ENCODE results near the gene WWC2. TPM values are rescaled to one million over a fixed set of nuclear protein-coding genes. Genes with fewer than 3 reads are reported as not detected.

Gene WWC2
- total RNA-seq, 1 donor from 2014 or later, result 67.3 TPM

DNA sequence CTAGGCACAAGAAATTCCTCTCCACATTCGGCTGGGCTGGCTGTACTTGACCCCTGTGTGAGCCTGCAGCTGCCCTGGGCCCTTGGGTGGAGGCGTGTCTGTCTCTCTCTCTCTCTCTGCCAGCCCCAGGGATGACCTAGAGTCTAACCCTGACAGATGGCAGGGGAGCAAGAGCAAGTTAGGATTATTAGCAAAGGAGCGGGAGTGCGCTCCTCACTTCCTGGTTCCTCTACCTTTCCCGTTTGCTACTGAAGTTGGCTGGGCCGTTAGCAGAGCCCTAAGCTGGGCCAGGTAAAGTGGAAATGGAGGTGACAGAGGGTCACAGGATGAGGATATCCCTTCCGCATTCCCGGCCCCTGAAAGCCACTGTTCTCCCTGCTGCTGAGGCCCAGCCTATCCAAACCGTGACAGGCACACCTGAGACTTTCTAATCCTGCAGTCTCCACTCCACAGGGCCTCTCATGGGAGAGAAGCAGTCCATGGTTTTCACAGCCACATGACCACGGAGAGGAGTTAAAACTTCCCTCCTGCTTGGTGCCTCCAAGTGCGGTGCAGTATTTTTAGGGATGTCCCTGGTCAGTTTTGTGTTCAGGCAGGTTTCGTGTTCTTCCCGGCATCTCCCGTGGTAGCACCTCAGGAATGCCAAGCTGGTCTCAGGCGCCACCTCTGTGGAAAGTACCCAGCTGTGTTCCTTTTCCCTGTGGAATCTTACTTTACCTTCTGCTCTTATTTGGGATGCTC lies 141.7 kb downstream of the WWC2 start:
- intact Hi-C loops (cut with DNase I), result no loop called here
- DNase-seq (ENCODE audit: low spot score), result no peak
- peak; percentile 66 for ATAC-seq

DNA sequence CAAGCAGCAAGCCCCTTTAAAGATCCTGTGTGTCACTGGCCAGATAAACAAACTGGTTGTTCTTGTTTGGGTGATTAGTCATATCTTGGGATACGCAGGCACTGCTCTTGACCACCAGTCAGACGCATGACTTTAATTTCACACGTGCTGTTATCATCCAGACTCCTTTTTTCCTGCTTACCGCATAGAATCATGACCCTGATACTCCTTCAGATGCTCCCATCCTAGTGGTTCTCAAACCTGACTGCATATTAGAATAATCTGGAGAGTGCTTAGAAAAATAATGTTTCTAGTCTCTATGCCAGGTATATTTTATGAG lies 142.2 kb downstream of the WWC2 start:
- DNase-seq (ENCODE audit: low spot score), result no peak
- peak; percentile 87 for ATAC-seq
- intact Hi-C loops (cut with DNase I), result no loop called here

DNA sequence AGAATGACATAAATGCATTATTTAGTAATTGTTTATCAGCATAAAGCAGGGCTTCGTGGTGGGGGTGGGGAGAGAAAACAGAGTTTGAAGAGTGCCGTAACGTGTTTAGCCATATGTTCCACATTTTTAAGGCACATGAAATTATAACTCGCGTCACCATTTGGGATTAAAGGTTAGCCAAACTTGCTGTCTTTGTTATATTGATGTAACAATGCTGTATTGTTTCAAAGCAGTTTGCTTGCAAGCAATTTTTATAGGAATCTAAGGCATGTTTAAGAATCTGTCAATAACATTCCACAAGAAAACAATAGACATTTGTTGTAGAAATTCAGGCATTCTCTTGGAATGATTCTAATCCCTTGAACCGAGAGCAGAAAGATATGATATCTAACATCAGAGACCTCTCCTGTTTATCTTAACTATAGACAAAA lies 142.7 kb downstream of the WWC2 start:
- intact Hi-C loops (cut with DNase I), result no loop called here
- peak; percentile 20 for ATAC-seq
- DNase-seq (ENCODE audit: low spot score), result no peak

DNA sequence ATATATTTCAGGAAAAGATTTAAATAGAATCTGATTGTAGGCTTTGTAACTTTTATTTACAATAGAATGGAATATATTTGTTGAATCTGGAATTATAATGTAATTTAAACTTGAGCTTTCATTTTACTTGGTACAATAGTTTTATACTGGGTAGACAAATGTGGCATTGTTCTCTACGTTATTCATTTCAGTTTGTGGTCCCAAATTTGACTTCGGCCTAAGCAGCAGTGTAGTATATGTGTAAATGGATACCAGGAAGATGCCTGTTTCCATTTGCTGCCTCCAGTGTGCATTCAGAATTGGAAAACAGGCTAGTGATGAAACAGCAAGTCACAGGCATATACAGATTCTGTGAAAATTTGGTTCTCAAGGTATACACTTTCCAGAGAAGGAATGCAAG lies 143.2 kb downstream of the WWC2 start:
- no peak for DNase-seq (ENCODE audit: low spot score)
- intact Hi-C loops (cut with DNase I), result no loop called here
- no peak for ATAC-seq

DNA sequence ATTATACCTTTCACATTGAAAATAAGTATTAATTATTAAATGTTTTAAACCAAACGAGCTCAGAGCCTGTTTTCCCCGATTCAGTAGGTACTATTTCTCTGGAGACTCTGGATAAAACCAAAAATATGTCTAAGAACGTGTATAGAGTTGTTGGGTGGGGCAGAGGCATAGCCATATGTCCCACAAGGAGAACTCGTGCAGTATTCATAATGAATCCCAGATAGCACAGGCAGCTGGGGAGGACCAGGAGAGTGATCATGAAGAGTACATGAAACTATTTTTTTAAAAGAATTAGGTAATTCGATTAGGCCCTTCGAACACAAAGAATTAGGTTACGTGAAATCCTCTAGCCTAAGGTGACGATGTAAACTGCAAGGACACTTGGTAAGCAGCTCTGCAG lies 145.0 kb downstream of the WWC2 start:
- no peak for ATAC-seq
- DNase-seq (ENCODE audit: low spot score), result no peak
- intact Hi-C loops (cut with DNase I), result no loop called here

DNA sequence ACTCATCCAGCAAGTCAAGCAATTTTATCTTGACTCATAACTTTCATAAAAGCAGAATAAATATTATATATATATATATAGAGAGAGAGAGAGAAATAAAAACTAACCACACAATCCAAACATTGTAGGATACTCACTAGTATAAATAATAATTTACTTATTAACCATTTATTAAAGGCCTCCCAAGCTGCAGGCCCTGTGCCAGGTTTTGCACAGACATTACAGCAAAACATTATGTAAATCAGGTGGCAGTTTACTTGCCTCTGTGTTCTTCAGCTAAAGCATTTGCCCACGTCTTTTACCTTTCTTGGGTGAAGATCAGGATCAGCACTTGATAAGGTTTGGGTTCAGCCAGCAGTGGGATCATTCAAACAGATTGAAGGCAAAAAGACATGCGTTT lies 145.4 kb downstream of the WWC2 start:
- no peak for ATAC-seq
- intact Hi-C loops (cut with DNase I), result no loop called here
- no peak for DNase-seq (ENCODE audit: low spot score)

DNA sequence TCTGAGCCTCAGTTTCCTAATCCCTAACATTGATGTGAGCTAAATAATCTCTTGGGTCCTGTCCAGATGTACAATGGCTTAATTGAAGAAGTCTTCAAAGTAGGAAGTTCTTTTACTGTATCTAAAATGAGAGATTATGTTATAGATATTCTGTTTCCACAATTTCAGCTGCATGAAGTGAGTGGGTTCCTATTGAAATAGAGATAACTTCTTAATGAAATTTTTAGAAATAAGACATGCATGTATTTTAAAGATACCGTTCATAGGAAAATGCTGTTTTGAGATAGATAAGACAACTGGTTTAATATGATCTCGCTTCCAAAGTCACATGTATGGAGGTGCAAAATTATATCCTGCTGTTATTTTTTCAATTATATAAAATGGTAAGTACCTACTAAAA lies 149.1 kb downstream of the WWC2 start:
- DNase-seq (ENCODE audit: low spot score) (no peak), ATAC-seq (no peak)
- intact Hi-C loops (cut with DNase I), result no loop called here

DNA sequence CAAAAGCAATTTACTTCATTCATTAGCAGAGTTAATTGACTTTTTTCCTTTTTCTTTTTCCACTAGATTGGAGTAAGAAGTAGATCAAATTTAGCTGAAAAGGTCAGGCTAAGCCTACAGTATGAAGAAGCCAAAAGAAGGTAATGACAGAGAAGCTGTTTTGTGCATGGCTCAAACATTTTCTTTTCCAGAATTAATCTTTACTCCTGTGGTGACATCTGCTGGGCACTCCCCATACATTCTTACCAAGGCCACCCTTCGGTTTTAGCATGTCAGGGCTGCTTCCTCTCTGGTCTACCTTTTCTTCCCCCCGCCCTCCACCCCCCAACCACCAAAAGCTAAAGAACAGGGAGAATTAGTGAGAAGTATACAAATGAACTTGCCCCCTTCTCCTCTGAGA lies 150.8 kb downstream of the WWC2 start:
- intact Hi-C loops (cut with DNase I), result no loop called here
- ATAC-seq, result peak; percentile 49
- no peak for DNase-seq (ENCODE audit: low spot score)

DNA sequence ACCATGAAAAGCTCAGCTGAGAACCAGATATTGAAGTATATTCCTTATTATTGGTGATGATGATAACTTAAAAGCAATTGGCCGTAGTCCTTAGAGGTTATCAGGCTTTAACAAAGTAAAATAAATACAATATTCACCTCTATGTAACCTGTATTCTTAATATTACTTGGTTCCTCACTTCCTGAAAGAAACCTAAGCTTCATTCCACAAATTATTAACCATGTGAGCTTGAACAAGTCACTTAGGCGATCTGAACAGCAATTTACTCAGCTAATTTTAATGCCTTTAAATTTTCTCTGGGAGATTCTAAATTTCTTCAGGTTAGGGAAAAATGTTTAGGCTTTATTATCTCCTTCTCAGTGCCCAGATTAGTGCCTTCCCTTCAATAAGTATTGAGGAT lies 151.8 kb downstream of the WWC2 start:
- intact Hi-C loops (cut with DNase I), result no loop called here
- ATAC-seq (no peak), DNase-seq (ENCODE audit: low spot score) (no peak)

DNA sequence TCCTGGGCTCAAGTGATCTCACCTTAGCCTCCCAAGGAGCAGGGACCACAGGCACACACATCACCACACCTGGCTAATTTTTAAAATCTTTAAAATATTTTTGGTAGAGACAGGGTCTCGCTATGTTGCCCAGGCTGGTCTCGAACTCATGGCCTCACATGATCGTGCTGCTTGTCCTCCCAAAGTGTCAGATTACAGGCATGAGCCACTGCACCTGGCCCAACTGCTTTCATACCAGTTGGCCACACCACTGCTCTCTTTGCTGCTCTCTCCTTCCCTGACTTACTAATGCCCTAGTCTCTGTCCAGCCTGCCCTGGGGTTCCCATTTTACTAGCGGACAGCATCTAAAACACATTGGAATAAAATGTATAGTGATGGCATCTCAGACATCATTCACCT lies 153.9 kb downstream of the WWC2 start:
- intact Hi-C loops (cut with DNase I), result no loop called here
- ATAC-seq (no peak), DNase-seq (ENCODE audit: low spot score) (no peak)

DNA sequence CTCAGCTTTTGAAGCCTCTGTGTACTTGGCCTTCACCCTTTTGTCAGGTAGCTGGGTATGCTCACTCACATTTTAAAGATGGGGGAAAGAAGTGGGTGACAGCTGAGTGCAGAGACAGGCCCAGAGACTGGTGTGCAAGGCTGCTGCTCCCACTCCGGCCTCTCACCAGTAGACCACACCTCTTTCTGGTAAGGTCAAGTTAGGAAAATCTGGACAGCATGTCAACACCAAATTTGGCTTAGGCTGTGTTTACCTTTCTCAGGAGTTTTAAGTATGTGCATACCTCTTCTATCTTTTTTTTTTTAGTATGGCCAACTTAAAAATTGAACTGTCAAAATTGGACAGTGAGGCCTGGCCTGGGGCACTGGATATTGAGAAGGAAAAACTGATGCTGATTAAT lies 154.4 kb downstream of the WWC2 start:
- DNase-seq (ENCODE audit: low spot score) (no peak), ATAC-seq (no peak)
- intact Hi-C loops (cut with DNase I), result no loop called here

DNA sequence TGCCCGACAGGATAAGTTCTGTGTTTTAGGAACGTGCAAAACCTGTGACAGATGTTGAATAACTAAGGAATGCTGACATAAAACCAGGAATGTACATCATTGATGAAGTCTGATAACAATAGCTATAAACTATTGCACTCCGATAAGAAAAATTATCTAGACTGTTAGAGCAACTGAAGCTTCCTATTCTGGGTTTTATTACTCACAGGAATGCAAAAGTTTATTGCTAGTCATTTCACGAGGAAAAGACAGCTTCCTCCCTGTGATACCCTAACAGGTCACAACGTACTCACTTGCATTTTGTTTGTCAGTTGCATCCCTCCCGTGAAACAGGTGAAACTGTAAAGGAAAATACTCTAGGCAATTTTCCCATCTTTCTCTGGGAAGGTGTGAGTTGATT lies 155.1 kb downstream of the WWC2 start:
- no peak for DNase-seq (ENCODE audit: low spot score)
- intact Hi-C loops (cut with DNase I), result no loop called here
- no peak for ATAC-seq

DNA sequence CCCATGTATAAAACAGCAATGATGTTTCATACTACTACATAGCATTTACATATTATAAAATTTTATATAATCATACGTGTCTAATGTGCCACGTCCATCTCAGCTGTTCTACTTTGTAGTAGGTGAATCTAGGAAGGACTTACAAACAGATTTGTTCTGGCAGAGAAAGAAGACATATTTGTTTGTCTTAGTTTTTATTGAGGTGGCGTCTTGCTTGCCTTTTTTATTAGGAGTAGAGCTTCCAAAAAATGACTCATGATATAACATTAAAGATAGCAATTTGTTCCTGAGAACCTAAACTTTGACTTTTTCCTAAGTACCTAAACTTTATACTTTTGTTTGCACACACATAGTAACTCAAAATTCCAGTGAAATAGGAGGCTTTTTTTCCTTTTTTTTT lies 156.4 kb downstream of the WWC2 start:
- ATAC-seq (no peak), DNase-seq (ENCODE audit: low spot score) (no peak)
- intact Hi-C loops (cut with DNase I), result no loop called here

DNA sequence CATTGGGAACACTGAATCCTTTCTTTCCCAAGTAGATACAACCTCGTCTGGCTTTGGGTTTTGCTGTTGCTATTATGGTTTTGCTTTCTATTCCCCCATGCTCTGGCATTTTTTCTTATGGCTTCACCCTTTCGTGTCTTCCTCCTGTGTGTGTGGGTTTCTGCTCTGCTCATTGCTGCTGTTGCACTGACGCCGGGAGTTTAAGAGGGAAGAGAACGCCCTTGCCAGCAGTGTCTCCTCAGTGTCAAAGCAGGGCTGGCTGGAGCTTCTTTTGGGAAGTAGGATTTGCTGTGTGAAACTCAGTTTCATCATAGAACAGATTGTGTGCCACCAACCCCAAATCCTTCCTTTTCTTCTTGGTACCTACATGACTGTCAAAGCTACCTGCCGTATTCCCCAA lies 157.3 kb downstream of the WWC2 start:
- ATAC-seq, result peak; percentile 59
- intact Hi-C loops (cut with DNase I), result loop anchor here (2.0 kb wide), 1 partner anchor 178 kb away; no protein-coding TSS in a partner anchor
- DNase-seq (ENCODE audit: low spot score), result no peak

DNA sequence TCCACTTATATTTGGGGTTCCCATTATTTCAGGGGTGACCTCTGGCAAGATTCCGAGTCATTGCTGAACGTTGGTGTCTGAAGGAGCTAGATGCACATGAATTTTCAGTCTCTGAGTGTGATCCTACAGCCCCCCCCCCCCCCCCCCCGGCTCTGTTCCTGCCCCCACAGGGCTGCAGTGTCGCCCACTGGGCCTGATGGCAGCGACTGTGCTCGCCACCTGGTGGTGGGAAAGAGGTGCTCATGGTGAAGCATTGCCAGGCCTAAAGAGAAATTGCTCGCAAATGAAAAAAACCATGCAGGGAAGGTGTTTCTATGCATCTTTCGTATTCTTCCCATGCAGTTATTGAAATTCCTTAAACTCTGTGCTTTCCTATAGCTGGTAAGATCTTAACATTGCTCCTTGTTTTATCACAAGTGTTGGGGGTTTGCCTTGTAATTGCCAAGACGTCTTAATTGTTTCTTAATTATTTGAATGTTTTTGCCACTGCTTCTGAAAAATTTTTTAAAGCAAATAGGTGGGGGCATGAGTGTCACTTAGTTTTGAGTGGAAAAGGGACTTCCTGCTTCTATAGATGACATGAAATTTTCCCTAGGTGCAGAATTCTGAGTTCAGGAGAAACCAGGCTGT lies 157.8 kb downstream of the WWC2 start:
- peak; percentile 79 for DNase-seq (ENCODE audit: low spot score)
- ATAC-seq, result peak; percentile 93
- intact Hi-C loops (cut with DNase I), result loop anchor here (2.0 kb wide), 1 partner anchor 178 kb away; no protein-coding TSS in a partner anchor

DNA sequence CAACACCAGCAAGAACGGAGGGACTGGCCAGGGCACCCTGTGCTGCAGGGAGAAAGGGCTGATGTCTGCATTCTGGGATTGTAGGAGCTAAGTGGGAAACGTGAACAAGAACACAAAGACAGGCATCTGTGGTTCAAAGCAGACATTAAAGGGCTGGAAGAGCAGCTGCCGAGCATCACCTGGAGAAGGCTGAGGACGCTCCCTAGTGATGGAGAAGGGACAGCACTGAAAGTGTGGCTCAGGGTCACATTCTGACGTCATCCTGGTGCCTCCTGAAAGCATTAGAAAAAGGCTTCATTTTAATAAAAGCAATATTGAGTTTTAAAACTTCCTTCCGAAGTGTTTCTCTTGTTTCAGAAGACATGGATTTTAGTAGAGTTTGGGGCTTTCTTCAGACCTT lies 158.8 kb downstream of the WWC2 start:
- ATAC-seq (no peak), DNase-seq (ENCODE audit: low spot score) (no peak)
- intact Hi-C loops (cut with DNase I), result loop anchor here (2.0 kb wide), 1 partner anchor 179 kb away; no protein-coding TSS in a partner anchor

DNA sequence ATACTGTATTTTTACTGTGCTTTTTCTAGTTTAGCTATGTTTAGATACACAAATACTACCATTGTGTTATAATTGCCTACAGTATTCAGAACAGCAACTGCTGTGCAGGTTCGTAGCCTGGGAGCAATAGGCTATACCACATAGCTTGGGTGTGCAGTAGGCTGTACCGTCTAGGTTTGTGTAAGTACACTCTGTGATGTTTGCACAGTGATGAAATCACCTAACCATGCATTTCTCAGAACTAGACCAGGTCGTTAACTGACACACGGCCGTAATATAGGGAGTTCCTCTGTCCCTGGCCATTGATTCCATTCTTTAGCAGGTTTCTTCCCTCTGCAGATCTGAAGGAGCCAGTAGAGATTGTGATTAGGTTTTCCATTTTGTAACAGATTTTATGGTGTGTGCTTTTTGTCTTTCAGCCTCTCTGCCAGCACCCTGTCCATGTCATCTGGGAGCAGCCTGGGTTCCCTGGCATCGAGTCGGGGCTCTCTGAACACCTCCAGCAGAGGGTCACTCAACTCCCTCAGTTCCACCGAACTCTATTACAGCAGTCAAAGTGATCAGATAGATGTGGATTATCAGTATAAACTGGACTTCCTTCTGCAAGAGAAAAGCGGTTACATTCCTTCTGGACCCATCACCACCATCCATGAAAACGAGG lies 161.6 kb downstream of the WWC2 start:
- intact Hi-C loops (cut with DNase I), result loop anchor here (10.0 kb wide), 1 partner anchor 326 kb away; no protein-coding TSS in a partner anchor
- DNase-seq (ENCODE audit: low spot score), result no peak
- no peak for ATAC-seq

DNA sequence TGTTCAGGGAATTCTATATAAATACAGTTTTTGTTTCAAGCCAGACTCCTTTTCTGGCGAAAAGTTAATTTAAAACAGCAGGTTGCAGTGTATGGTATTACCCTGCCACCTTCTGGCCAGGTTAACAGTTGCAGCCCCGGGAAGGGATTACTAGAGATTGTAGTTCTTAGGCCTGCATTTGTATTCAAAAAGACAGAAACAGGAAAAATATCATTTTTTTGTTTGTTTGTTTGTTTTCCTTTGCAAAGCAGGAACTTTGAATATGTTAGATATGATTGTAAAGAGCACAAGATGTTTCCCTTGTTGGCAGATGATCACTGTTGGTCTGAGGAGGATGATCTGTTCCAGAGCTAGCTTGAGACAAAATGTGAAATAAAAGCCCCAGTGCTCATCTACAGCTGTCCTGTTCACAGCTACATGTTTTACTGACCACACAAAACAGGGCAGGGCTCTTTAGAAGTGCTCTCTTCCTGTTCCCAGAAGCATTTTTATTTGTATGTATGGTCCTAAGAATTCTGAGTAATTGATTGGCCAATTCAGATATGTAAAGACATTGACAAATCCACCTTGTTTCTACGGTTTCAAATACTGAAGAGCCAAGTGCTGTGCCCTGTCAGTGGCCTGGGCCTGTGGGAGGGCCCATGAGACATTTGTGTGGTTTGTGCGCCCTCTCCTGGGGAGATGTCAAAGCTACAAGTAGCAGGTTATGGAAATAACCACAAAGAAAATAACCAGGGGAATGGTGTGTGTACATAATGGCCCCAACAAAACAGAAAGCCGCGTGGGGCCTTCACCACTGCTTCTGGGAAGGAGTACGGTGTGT lies 163.1 kb downstream of the WWC2 start:
- DNase-seq (ENCODE audit: low spot score), result peak; percentile 92
- intact Hi-C loops (cut with DNase I), result loop anchor here (10.0 kb wide), 1 partner anchor 327 kb away; no protein-coding TSS in a partner anchor
- peak; percentile 96 for ATAC-seq

DNA sequence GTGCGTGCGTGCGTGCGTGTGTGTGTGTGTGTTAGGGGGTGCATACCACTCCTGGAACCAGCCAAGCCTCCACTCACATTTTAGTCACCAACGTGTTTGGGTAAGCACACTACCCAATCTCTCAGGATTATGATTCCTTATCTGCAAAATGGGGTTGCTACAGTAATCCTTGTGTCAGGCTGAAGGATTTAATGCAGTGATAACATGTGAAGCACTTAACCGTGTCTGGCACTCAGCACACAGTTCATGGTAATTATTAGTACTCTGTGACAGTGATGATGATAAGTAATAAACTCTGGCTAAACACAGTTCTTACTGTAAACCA lies 163.7 kb downstream of the WWC2 start:
- intact Hi-C loops (cut with DNase I), result loop anchor here (10.0 kb wide), 1 partner anchor 328 kb away; no protein-coding TSS in a partner anchor
- ATAC-seq (no peak), DNase-seq (ENCODE audit: low spot score) (no peak)
